ENCODE data around the gene KCNQ1.

The KCNQ1 gene

DNA sequence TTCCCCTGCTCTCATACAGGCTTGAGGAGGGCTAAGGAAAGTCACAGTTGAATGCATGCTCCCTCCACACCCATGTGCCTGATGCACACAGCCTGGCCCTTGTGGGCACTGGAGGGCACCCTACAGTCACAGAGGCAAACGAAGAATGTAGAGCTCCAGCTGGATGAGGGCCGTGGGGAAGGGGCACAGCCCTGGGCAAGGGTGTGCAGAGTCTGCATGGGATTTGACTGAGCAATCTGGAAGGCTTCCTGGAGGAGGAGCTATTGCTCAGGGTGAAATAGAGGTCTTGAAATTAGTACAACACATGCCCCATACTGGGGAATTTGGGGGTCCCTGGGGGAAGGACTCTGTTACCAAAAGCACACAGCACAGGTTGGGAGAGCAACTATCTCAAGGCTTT is 64.0 kb downstream of the KCNQ1 start:
- H3K79me2 ChIP-seq (ENCODE audit: insufficient read depth, low read length), result no peaks in the 10 kb centered on the region
- TF ChIP-seq, protein P1, sequence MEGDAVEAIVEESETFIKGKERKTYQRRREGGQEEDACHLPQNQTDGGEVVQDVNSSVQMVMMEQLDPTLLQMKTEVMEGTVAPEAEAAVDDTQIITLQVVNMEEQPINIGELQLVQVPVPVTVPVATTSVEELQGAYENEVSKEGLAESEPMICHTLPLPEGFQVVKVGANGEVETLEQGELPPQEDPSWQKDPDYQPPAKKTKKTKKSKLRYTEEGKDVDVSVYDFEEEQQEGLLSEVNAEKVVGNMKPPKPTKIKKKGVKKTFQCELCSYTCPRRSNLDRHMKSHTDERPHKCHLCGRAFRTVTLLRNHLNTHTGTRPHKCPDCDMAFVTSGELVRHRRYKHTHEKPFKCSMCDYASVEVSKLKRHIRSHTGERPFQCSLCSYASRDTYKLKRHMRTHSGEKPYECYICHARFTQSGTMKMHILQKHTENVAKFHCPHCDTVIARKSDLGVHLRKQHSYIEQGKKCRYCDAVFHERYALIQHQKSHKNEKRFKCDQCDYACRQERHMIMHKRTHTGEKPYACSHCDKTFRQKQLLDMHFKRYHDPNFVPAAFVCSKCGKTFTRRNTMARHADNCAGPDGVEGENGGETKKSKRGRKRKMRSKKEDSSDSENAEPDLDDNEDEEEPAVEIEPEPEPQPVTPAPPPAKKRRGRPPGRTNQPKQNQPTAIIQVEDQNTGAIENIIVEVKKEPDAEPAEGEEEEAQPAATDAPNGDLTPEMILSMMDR (conservative IDR thresholded peaks at IDR 0.05; ENCODE audit: low read length), result no peak
- no peak for TF ChIP-seq EZH2phosphoT487 (IDR thresholded peaks at IDR 0.05; ENCODE audit: borderline replicate concordance)
- H3K27me3 ChIP-seq (ENCODE audit: insufficient read depth, low read length, poor library complexity, severe bottlenecking), result no peaks in the 10 kb centered on the region
- no peaks in the 10 kb centered on the region for H3K9me3 ChIP-seq (ENCODE audit: insufficient read depth, low read depth, low read length)
- H3F3A ChIP-seq (ENCODE audit: low read depth), result no peaks in the 10 kb centered on the region
- H3K9ac ChIP-seq (ENCODE audit: low read depth, low read length, poor library complexity, severe bottlenecking), result no peak overlapping the region
- no peak overlapping the region for H2AFZ ChIP-seq (ENCODE audit: low read length)
- H3K36me3 ChIP-seq (ENCODE audit: insufficient read depth, low read length), result no peaks in the 10 kb centered on the region
- no peak overlapping the region for H3K4me3 ChIP-seq (ENCODE audit: low read length, poor library complexity, severe bottlenecking)
- H3K4me2 ChIP-seq (ENCODE audit: low read depth, low read length, poor library complexity, severe bottlenecking), result no peak overlapping the region
- H3K9me2 ChIP-seq (replicated peaks; ENCODE audit: low read depth, low read length), result no peaks in the 10 kb centered on the region
- no peaks in the 10 kb centered on the region for H4K20me1 ChIP-seq (ENCODE audit: insufficient read depth, low read length, poor library complexity, severe bottlenecking)
- H3K4me1 ChIP-seq (ENCODE audit: insufficient read depth, low read length, poor library complexity, severe bottlenecking), result no peaks in the 10 kb centered on the region

DNA sequence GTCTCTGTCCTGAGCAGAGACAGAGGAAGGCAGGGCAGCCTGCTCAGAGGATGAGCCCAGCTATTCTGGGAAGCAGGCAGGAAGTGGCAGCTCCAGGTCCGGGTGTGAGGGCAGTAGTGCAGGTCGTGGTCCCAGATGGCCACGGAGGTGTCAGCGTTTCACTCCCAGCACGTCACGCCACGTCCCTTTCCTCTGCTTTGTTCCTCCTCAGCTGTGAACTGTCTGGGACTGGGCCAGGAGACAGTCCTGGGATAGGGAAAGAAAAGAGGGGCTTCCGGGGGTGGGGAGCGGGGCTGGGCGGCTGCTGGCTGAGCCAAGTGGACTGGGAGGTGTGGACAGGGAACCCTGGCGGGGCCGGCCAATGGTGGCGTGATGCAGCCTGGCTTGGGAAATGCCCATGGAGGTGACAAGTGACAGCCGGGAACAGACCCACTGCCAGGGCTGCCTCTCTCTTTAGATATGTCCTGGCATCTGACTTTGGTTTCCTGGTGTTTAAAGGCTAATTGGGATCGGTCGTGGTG is 64.7 kb downstream of the KCNQ1 start:
- Histone ChIP-seq H3K4me1 (ENCODE audit: insufficient read depth, low read length, poor library complexity, severe bottlenecking) (no peaks in the 10 kb centered on the region), H3K9ac (ENCODE audit: low read depth, low read length, poor library complexity, severe bottlenecking) (no peak overlapping the region), H3F3A (ENCODE audit: low read depth) (no peaks in the 10 kb centered on the region), H3K36me3 (ENCODE audit: insufficient read depth, low read length) (no peaks in the 10 kb centered on the region), H3K79me2 (ENCODE audit: insufficient read depth, low read length) (no peaks in the 10 kb centered on the region), H3K27me3 (ENCODE audit: insufficient read depth, low read length, poor library complexity, severe bottlenecking) (no peaks in the 10 kb centered on the region), H2AFZ (ENCODE audit: low read length) (no peak overlapping the region), H3K4me3 (ENCODE audit: low read length, poor library complexity, severe bottlenecking) (no peak overlapping the region), H4K20me1 (ENCODE audit: insufficient read depth, low read length, poor library complexity, severe bottlenecking) (no peaks in the 10 kb centered on the region), H3K4me2 (ENCODE audit: low read depth, low read length, poor library complexity, severe bottlenecking) (no peak overlapping the region), H3K9me2 (replicated peaks; ENCODE audit: low read depth, low read length) (no peaks in the 10 kb centered on the region), H3K9me3 (ENCODE audit: insufficient read depth, low read depth, low read length) (no peaks in the 10 kb centered on the region)
- TF ChIP-seq EZH2phosphoT487 (IDR thresholded peaks at IDR 0.05; ENCODE audit: borderline replicate concordance), result no peak
- TF ChIP-seq, protein P1 (conservative IDR thresholded peaks at IDR 0.05; ENCODE audit: low read length), result no peak

DNA sequence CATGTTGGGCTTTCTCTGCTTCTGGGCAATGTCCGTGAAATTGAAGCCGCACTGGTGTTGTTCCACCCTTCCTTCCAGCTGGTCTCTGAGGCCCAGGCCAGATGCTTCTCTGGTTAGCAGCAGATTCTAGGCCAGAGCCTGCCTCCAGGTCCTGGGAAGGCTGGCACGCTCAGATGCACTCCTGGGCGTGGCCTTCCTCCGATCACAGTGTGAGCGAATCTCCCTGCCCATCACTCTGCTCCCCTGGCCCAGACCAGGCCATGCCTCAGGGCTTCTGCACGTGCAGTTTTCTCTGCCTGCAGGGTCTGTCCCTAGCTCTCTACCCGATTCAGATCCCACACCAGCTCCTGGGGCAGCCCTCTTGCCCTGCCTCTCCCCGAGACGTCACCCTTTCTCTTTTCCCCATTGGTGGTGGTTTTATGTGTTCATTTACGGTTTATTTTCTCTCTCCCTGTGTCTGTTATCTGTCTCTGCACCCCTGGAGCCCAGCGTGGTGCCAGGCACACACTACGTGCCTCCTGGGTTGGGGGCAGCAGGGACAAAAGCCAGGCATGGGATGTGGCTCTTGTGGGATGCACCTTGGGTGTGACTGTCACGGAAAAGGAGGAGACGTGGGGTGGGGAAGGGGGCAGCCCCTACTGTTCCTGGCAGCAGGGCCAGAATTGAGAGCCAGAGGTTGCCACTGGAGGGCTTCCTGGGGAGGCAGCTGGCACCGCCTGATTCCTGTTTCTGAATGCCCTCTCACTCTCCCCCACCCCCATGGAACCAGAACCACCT is 66.0 kb downstream of the KCNQ1 start:
- H3F3A ChIP-seq (ENCODE audit: low read depth), result no peaks in the 10 kb centered on the region
- no peaks in the 10 kb centered on the region for H3K36me3 ChIP-seq (ENCODE audit: insufficient read depth, low read length)
- no peaks in the 10 kb centered on the region for H3K9me3 ChIP-seq (ENCODE audit: insufficient read depth, low read depth, low read length)
- no peaks in the 10 kb centered on the region for H3K27me3 ChIP-seq (ENCODE audit: insufficient read depth, low read length, poor library complexity, severe bottlenecking)
- H3K79me2 ChIP-seq (ENCODE audit: insufficient read depth, low read length), result no peaks in the 10 kb centered on the region
- H2AFZ ChIP-seq (ENCODE audit: low read length), result no peak overlapping the region
- no peaks in the 10 kb centered on the region for H3K9me2 ChIP-seq (replicated peaks; ENCODE audit: low read depth, low read length)
- H4K20me1 ChIP-seq (ENCODE audit: insufficient read depth, low read length, poor library complexity, severe bottlenecking), result no peaks in the 10 kb centered on the region
- H3K9ac ChIP-seq (ENCODE audit: low read depth, low read length, poor library complexity, severe bottlenecking), result no peak overlapping the region
- H3K4me3 ChIP-seq (ENCODE audit: low read length, poor library complexity, severe bottlenecking), result no peak overlapping the region
- H3K4me2 ChIP-seq (ENCODE audit: low read depth, low read length, poor library complexity, severe bottlenecking), result no peak overlapping the region
- TF ChIP-seq, protein P1 (conservative IDR thresholded peaks at IDR 0.05; ENCODE audit: low read length), result no peak
- no peak for TF ChIP-seq EZH2phosphoT487 (IDR thresholded peaks at IDR 0.05; ENCODE audit: borderline replicate concordance)
- no peaks in the 10 kb centered on the region for H3K4me1 ChIP-seq (ENCODE audit: insufficient read depth, low read length, poor library complexity, severe bottlenecking)

All from Loucy (cell line).